Activated CD4-positive, CD25-positive, alpha-beta regulatory T cell treated with anti-CD3 and anti-CD28 coated beads, Interleukin-2, amount 50 U/mL, for 16 hours (primary cell): ENCODE measurements around the gene CACNG7.

Experiments
- DNase-seq: peaks from one replicate; pipeline ENCODE4 v3.0.0-alpha.2; 2020; ENCODE audit warnings: low read depth, low spot score

Gene CACNG7

DNA sequence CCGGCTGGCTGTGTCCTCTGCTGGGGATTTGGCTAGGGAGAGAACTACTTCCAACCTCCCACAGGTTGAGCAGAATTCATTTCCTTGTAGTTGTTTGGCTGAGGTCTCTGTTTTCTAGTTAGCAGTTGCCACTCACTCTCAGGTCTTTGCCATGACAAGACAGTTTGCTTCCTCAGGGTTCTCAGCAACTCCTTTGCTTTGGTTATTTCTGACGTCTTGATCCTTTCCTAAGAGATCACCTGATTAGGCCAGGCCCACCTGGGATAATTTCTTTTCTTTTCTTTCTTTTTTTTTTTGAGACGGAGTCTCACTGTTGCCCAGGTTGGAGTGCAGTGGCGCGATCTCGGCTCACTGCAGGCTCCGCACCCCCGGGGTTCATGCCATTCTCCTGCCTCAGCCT, 44.3 kb downstream of the CACNG7 start:
- DNase-seq = no peak

DNA sequence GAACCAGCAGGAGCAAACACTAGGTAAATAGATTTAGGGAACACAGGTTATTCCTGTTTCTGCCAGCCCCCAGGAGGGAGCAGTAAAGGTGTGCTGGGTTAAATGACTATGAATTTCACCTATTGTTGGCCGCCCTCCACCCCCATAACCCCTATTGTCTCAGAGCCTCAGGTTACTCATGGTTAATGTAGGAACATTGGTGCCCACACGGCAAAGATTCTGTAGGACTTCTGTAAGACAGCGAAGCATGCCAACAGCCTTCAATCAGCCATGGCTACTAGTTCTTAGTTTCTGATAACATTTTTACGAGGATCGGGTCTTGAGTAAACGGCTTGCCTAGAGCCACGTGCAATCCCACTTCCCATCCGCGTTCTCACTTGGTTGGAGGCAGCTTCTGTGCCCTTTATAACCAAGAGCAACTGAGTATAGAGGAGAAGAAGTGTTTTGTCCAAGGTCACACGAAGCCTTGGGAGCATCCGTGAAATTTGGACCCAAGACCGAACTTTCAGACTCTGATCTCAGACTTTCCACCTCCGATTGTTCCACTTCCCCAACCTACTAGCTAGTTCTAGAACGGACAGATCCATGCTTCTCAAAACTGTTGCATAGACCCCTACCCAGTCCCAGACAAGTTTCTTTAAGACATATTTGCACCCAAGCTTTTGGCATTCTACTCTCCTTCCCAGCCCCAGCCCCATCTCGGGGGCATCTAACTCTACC, 48.5 kb downstream of the CACNG7 start:
- DNase-seq = no peak

DNA sequence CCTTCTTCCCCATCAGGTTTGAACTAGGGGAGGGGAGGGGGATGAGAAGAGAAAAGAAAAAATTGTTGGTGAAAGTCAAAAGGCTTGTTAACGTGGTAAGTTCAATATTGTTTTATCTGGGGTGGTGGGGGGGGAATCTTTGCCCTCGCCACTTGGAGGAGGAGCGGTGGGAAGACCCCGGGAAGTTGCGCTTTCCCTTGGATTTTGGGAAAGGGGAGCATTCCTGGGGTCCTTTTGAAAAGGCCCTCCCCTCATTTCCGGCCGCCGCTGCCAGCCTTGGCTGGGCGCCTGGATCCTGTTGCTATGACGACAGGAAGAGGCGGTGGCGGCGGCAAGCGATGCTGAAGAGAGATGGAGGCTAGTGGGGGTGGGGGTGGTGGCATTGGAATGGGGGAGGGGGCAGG, 49.1 kb downstream of the CACNG7 start:
- no peak for DNase-seq

DNA sequence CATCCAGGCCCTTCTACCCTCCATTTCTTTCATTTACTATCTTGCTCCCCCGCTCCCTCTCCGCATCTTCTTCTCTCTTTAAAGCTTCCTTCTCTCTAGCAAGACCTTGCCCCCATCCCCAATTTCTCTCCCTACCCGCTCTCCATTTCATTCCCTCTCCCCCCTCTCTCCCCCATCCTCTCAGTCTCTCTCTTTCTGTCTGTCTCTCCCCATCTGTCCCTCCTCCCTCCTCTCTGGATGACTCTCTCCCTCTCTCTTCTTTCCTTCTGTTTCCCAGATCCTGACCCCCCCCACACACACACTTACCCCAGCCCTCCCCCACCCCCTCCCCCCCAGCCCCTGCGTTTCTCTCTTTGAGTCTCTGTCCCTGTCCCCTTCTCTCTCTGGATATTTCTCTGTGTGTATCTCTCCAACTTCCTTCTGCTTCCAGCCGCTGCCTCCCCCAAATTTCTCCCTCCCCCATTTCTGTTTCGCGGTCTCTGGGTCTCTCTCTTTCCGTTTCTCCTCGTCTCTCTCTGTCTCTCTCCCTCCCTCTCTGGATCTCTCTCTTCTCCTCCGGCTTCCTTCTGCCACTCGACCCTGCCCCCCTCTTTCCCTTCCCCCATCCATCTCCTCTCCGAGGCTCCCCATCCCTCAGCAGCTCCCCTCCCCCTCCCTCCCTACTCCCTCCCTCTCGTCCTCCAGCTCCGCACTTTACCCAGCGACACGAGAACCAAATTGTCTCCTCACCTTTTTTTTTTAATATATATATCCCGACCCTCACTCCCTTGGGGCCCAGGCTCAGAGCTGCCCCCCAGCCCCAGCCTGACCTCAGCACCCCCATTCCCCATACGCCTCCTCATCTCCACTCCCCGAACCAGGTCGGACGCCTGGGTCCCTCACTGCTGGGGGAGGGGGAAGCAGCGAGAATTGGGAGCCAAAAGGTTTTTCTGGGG, 50.0 kb downstream of the CACNG7 start:
- DNase-seq = no peak

DNA sequence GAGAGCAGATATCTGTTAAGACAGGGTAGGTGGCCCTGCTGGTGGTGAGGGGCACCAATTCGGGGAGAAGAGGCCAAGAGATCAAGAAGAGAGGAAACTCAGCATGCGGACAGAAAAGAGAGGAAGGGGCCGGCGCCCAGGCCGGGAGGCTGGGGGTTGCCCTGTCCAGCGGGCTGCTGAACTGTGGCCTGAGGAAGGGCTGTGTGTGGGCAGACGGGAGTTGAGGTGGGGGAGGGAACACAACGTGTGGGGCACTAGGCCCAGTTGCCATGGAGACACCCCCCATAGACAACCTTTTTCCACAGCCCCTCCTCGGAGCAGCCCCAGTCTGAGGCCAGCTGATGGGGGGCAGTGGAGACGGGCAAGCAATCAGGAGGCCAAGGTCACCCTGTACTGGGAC, 51.1 kb downstream of the CACNG7 start:
- DNase-seq = no peak

DNA sequence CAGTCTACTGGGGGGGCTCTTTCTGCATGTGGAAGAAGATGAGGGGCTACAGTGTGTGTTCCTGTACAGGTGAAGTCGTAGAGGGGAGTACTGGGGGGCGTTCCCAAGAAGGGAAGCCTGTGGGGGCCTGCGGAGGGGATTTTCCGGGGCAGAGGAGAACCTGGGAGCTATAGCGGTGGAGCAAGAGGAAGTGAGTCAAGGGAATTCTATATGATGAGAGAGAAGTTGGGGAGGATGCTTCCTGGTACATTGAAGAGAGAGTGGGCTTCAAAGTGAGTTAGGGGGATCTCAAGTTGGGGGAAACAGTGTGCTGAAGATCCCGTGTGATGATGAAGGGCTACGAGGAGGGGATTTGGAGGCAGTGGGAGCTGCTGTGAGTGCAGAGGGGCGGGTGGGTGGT, 51.8 kb downstream of the CACNG7 start:
- DNase-seq = no peak

DNA sequence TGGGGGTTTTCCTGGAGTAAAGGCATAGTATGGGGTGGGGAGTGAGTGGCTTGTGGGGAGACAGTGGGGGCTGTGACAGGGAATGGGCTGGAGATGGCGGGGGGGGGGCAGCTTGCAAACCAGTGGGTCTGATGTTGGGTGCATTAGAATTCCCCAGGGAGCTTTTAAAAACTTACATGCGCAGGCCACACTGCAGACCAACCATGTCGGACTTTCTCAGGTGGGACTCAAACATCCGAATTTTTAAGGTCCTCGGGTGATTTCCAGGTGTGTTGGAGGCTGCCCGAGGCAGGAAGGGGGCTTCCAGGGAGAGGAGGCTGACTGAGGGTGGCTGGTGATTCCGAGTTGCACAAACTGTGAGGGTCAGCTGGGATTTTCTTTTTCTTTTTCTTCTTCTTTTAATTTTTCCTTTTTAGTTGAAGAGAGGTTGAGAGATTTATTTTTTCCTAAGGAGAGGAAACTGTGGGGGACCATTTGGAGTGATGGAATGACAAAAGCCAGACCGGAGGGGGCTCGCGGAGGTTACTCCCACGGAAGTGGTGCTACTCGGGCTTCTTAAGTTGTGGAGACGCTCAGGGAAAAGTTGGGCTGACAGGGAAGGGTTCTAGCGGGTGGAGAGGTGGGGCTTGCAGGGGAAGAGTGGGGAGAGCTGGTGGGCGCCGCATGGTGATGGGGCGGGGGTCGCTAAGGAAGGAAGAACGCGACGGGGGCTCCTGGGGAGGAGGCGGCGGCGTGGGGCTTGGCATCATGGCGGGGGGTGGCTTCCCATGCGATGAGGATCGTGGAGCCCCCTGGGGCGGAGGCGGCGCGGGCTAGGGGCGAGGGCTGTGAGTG, 52.7 kb downstream of the CACNG7 start:
- no peak for DNase-seq

DNA sequence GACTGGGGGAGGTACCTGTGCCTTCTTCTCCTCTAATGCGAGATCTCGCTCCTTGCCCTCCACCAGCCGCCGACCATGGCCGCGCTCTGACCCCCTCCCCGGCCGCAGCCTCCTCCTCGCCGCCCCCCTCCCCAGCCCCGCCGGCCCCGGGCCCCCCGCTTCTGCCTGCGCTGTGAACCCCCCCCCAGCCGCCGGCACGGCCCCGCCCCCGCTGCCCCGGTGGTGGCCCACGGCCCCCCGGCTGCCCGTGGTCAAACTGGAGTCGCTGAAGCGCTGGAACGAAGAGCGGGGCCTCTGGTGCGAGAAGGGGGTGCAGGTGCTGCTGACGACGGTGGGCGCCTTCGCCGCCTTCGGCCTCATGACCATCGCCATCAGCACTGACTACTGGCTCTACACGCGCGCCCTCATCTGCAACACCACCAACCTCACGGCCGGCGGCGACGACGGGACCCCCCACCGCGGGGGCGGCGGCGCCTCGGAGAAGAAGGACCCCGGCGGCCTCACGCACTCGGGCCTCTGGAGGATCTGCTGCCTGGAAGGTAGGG, 53.9 kb downstream of the CACNG7 start, which contains the start of gene CACNG8:
TSS of gene CACNG8 (plus strand) at position 51 of the 545 bp plus-strand sequence.
- DNase-seq = no peak

DNA sequence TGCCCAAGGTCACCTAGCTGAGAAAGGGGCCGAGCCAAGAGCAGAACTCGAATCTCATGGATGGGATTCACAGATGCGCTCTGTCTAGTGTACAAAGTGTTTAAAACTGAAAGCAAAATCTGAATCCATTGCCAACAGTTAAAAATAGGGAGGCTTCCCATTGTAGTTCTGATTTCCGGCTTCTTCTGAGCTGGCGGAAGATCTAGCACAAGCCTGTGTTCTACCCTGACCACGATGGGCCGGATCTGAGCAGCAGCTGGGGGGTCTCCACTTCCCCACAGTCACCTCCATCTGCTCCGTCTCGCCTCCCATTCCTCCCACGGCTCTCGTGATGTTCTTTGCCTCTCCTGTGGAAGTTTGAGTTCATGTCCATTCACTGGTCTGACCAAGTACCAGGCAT, 56.0 kb downstream of the CACNG7 start:
- DNase-seq = no peak

DNA sequence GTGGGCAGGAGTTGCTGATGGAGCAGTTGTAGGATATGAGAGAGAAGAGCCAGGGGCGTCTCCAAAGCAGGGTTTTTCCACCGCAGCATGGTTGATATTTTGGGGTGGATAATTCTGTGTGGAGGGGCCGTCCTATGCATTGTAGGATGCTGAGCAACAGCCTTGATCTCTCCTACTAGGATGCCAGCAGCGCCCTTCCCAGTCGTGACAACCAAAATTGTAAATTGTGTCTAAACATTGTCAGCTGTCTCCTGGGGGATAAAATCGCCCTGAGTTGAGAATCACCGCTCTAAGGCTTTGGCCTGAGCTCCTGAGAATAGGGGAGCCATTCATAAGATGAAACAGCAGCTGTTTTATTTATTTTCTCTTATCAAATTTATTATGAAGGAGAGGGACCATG, 57.9 kb downstream of the CACNG7 start:
- no peak for DNase-seq

DNA sequence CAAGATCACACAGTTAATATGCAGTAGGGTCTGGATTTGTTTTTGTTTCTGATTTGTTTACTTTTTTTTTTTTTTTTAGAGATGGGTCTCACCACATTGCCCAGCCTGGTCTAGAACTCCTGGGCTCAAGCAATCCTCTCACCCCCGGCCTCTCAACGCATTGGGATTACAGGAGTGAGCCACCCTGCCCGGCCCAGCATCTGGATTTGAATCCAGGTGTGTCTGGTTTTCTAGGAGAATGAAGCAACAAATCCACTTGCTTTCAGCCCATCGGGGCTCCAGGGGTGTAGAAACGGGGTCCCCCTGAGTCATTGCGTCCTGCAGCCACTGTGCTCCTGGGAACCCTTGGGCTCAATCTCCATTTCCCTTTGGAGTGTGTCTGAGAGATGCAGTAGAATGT, 60.3 kb downstream of the CACNG7 start:
- DNase-seq = no peak

DNA sequence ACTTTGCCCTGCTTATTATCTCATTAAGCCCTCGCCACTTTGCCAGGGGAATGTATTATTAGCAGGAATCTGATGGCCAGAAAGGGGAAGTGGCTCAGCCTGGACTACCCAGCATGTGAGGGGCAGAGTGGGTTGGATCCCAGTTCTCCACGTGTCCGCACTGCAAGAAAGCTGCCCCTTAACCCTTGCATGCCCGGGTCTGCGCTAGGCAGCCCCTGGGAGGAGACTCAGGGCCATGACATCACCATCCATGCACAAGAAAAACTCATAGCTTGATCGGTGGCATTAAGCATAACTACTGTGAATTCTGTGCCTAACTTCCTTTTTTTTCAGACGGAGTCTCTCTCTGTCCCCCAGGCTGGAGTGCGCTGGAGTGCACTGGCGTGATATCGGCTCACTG, 62.6 kb downstream of the CACNG7 start:
- no peak for DNase-seq

DNA sequence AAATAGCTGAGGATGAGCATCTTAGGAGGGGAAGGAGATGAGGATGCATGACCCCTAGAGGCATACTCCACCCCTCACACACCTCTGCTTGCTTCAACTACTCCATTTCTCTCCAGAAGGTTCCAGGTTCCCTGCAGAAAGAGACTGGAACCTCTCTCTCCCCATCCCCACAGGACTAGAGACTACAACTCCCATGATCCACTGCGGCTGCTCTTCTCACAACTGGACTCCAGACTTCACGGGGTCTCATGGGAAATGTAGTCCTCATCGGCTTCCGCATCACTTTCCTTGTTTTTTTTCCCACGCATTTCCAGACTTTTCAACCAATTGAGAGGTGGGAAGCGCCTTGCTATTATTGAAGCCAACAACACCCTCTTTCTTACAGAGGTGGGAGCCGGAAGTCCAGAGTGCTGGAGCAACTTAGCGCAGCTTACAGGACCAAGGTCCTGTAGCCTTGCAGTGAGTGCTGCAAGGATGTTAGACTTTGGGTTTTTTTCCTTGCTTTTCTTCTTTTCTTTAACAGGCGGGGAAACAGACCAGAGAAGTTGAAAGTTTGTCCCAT, 68.4 kb downstream of the CACNG7 start:
- peak; percentile 41 for DNase-seq

DNA sequence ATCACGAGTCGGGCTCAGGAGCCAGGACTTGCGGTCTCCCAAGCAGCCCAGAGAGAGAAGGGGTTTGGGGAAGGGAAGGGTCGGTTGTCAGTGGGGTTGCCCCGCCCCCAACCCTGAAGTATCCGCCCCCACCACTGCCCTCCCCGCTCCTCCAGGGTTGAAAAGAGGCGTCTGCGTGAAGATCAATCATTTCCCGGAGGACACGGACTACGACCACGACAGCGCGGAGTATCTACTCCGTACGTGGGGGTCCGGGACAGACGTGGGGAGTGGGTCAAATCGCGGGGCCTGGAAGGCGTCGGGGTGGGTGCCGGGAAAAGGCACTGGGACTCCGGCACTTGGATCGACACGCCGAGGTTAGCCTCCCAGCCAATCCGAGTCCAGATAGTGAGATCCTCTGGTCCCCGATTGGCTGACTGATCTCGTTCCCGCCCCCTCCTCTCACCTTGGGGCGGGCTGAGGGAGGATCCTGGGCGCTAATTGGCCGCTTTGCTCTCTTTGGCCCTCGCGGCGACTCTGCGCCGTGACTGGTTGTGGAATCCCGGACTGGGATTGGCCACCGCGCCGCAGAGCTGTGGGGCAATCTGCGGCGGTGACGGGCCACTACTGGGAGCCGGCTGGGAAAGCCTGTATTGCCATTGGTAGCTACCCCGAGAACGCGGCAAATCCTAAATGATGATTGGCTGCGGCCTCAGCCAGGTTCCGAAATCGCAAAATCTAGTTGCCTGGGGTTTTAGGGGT, 69.1 kb downstream of the CACNG7 start:
- DNase-seq = no peak

DNA sequence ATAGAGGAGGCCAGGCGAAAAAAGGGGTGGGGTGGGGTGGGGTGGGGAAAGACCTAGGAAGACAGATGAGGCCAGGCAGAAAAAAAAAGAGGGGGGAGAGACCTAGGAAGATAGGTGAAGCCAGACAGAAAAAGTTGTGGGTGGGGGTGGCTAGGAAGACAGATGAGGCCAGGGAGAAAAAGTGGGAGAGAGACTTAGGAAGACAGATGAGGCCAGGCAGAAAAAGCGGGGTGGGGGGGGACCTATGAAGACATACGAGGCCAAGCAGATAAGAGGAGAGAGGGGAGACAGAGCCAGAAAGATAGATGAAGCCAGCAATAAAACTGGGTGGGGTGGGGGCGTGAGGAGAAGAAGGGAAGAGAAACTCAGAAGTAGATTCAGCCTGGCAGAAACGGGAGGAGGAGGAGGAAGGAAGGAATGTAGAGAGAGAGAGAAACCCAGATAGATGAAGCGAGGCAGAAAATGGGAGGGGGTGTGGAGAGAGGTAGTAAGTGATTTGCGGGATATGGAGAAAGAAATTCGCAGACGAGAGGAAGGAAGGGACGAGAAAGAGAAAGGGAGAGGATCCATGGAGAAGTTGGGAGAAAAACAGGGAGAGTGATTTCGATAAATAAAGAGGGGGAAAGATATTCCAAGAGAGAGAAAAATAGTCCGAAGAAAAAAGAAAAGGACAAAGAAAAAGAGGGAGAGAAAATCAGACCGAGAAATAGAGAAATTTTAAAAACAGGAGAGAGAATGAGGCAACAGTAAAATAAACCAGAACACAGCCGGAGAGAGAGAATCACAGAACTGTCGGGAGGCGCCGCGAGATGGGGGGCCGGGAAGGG, 70.1 kb downstream of the CACNG7 start:
- no peak for DNase-seq

DNA sequence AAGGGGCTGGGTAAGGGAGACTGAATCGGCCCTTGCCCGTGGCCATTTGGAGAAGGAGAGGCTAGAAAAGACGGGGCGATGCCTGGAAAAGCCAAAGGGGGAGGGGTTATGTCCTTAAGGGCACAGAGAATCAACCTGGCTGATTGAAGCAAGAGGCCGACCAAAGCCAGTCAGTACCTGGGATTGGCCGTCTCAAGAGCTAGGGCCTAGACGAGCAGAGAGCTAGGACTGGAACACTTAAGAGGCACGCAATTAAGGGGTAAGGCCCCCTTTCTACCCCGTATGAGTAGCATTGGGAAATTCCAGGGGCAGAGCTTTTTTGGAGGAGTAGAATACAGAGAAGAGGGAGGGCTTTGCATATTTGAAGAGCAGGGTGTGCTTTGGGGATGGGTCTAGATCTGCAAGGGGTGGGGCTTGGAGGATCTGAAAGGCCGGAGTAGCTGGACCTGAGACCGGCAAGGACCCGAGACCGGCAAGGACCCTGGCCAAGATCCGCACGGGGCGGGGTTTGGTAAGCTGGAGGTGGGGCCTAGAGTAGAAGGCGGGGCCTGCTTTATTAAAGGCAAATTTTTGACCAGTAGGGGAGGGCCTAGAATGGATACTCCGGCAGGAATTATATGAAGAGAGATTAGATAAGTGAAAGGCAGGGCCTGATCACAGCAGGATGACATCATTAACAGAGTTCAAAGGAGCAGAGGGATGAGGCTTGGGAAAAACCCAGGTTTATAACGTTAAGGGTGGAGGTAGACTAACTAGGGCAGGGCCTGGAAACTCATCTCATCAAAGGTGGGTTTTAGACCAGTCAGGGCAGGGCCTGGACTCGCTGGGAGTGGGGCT, 71.7 kb downstream of the CACNG7 start:
- no peak for DNase-seq

DNA sequence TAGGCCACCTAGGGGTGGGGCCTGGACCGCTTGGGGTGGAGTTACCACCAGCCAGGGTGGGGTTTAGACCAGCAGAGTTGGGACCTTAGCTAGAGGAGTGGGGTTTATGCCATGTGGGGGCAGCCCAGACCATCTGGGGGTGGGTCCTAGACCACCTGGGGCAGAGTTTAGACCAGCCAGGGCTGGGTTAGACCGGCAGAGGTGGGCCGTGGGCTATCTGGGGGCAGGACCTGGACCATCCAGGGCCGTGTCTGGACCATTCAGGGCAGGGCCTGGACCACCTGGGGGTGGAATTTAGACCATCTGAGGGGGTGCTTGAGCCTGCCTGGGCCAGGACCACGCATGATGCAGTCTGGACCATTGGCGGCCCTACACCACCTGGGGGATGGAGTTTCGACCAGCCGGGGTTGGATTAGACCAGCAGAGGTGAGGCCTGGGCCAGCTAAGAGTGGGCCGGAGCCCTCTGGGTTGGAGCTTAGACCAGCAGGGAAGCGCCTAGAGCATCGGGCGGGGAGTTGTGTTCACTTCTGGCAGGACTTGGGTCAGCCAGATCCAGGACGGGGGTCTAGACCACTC, 72.4 kb downstream of the CACNG7 start:
- DNase-seq = no peak

DNA sequence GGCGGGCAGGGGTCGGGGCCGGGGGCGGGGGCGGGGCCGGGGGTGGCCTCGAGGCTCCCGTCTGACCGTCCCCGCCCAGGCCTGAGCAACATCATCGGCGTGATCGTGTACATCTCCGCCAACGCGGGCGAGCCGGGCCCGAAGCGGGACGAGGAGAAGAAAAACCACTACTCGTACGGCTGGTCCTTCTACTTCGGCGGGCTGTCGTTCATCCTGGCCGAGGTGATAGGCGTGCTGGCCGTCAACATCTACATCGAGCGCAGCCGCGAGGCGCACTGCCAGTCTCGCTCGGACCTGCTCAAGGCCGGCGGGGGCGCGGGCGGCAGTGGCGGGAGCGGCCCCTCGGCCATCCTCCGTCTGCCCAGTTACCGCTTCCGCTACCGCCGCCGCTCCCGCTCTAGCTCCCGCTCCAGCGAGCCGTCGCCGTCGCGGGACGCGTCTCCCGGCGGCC, 72.9 kb downstream of the CACNG7 start:
- DNase-seq = no peak
